HepG2 (cell line): ENCODE measurements around the gene SLC7A6OS. TPM values are rescaled to one million over a fixed set of nuclear protein-coding genes. Genes with fewer than 3 reads are reported as not detected.

Experiments used
- HNRNPUL1 ChIP-seq: fragments of 200-400 bp; formaldehyde crosslinking; IDR thresholded peaks from 2 replicates; pipeline ENCODE4 v1.6.1; 2017; ENCODE audit warnings: low read depth, mild to moderate bottlenecking, low read length, moderate library complexity
- MIXL1 ChIP-seq: IDR thresholded peaks from 2 replicates; pipeline ENCODE4 v1.6.1; 2016
- PHF20 ChIP-seq: sonication (generic); formaldehyde crosslinking; IDR thresholded peaks from 2 replicates; pipeline ENCODE4 v1.5.0; 2020; ENCODE audit warnings: mild to moderate bottlenecking, missing genetic modification reagents
- ZNF225 ChIP-seq: sonication (generic); formaldehyde crosslinking; IDR thresholded peaks from 2 replicates; pipeline ENCODE4 v1.4.0; 2020; ENCODE audit warnings: mild to moderate bottlenecking, missing genetic modification reagents
- ZNF317 ChIP-seq: sonication (generic); formaldehyde crosslinking; IDR thresholded peaks from 2 replicates; pipeline ENCODE4 v1.5.0; 2020; ENCODE audit warnings: mild to moderate bottlenecking, missing genetic modification reagents
- ZNF383 ChIP-seq: sonication (generic); formaldehyde crosslinking; IDR thresholded peaks from 2 replicates; pipeline ENCODE4 v1.4.0; 2020; ENCODE audit warnings: missing genetic modification reagents, mild to moderate bottlenecking, borderline replicate concordance
- ZNF558 ChIP-seq: sonication (generic); formaldehyde crosslinking; IDR thresholded peaks from 2 replicates; pipeline ENCODE4 v1.9.0; 2022; ENCODE audit warnings: mild to moderate bottlenecking, missing genetic modification reagents, borderline replicate concordance
- ZNF577 ChIP-seq: sonication (generic); formaldehyde crosslinking; IDR thresholded peaks from 2 replicates; pipeline ENCODE4 v1.4.0; 2020; ENCODE audit warnings: mild to moderate bottlenecking, low read depth, missing genetic modification reagents, borderline replicate concordance
- ZNF660 ChIP-seq: sonication (generic); formaldehyde crosslinking; IDR thresholded peaks from 2 replicates; pipeline ENCODE4 v1.5.1; 2020; ENCODE audit warnings: mild to moderate bottlenecking, low read depth, missing genetic modification reagents, borderline replicate concordance
- ZNF883 ChIP-seq: sonication (generic); formaldehyde crosslinking; IDR thresholded peaks from 2 replicates; pipeline ENCODE4 v1.5.1; 2020; ENCODE audit warnings: mild to moderate bottlenecking, missing genetic modification reagents; ENCODE audit errors: not compliant biosample characterization
- polyA plus RNA-seq, 8 experiments: library from polyadenylated mRNA; depleted of rRNA in 3 of 8; stranded (reverse) in 7 of 8; unstranded in 1 of 8; fragments of >200 nt; fragmentation: Illumina TruSeq in 4 of 8; extraction: Trizol in 4 of 8; gene quantifications; 2 replicates each; pipeline versions ENCODE4 v1.2.1 to v1.2.3, GENCODE V29; 2011 to 2016; ENCODE audit warnings: low read depth in 4 of 8, missing spikeins in 1 of 8, mixed read lengths in 1 of 8; ENCODE audit not compliant: insufficient read depth in 1 of 8
- total RNA-seq, 5 experiments: library from RNA; depleted of rRNA; stranded (reverse); fragments of >200 nt; fragmentation: Illumina TruSeq; extraction: Trizol; gene quantifications; 2 replicates each; pipeline ENCODE4 v1.2.3, GENCODE V29; 2016; ENCODE audit warnings: low read depth in 1 of 5
- TF ChIP-seq, protein P1 (sequence below): sonication (generic); formaldehyde crosslinking; IDR thresholded peaks from 2 replicates; pipeline ENCODE4 v1.5.0; 2020; ENCODE audit warnings: mild to moderate bottlenecking, missing genetic modification reagents, borderline replicate concordance
- TF ChIP-seq, protein P2 (sequence below): sonication (generic); formaldehyde crosslinking; conservative IDR thresholded peaks from 2 replicates; pipeline ENCODE4 v1.8.0; 2022; ENCODE audit warnings: missing genetic modification reagents
- TF ChIP-seq, protein P3 (sequence below): sonication (generic); formaldehyde crosslinking; IDR thresholded peaks from 2 replicates; pipeline ENCODE4 v1.4.0; 2020; ENCODE audit warnings: missing genetic modification reagents, borderline replicate concordance

The SLC7A6OS gene
- total and polyA plus RNA-seq, 2 of the 13 experiments (the other 11 are each of a cell fraction or from before 2014, with no cell fraction given), result 11.2 to 21.5 TPM

GRCh38 chr16:68310774-68311511 lies at the start of gene SLC7A6OS, which contains the start of gene PRMT7 (continued):
- TF ChIP-seq, protein P1, sequence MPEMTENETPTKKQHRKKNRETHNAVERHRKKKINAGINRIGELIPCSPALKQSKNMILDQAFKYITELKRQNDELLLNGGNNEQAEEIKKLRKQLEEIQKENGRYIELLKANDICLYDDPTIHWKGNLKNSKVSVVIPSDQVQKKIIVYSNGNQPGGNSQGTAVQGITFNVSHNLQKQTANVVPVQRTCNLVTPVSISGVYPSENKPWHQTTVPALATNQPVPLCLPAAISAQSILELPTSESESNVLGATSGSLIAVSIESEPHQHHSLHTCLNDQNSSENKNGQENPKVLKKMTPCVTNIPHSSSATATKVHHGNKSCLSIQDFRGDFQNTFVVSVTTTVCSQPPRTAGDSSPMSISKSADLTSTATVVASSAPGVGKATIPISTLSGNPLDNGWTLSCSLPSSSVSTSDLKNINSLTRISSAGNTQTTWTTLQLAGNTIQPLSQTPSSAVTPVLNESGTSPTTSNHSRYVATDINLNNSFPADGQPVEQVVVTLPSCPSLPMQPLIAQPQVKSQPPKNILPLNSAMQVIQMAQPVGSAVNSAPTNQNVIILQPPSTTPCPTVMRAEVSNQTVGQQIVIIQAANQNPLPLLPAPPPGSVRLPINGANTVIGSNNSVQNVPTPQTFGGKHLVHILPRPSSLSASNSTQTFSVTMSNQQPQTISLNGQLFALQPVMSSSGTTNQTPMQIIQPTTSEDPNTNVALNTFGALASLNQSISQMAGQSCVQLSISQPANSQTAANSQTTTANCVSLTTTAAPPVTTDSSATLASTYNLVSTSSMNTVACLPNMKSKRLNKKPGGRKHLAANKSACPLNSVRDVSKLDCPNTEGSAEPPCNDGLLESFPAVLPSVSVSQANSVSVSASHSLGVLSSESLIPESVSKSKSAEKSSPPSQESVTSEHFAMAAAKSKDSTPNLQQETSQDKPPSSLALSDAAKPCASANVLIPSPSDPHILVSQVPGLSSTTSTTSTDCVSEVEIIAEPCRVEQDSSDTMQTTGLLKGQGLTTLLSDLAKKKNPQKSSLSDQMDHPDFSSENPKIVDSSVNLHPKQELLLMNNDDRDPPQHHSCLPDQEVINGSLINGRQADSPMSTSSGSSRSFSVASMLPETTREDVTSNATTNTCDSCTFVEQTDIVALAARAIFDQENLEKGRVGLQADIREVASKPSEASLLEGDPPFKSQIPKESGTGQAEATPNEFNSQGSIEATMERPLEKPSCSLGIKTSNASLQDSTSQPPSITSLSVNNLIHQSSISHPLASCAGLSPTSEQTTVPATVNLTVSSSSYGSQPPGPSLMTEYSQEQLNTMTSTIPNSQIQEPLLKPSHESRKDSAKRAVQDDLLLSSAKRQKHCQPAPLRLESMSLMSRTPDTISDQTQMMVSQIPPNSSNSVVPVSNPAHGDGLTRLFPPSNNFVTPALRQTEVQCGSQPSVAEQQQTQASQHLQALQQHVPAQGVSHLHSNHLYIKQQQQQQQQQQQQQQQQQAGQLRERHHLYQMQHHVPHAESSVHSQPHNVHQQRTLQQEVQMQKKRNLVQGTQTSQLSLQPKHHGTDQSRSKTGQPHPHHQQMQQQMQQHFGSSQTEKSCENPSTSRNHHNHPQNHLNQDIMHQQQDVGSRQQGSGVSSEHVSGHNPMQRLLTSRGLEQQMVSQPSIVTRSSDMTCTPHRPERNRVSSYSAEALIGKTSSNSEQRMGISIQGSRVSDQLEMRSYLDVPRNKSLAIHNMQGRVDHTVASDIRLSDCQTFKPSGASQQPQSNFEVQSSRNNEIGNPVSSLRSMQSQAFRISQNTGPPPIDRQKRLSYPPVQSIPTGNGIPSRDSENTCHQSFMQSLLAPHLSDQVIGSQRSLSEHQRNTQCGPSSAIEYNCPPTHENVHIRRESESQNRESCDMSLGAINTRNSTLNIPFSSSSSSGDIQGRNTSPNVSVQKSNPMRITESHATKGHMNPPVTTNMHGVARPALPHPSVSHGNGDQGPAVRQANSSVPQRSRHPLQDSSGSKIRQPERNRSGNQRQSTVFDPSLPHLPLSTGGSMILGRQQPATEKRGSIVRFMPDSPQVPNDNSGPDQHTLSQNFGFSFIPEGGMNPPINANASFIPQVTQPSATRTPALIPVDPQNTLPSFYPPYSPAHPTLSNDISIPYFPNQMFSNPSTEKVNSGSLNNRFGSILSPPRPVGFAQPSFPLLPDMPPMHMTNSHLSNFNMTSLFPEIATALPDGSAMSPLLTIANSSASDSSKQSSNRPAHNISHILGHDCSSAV (CRISPR knock-in tag), result peak; percentile 99; the same call in 1 of the 2 replicates
- TF ChIP-seq ZNF883, result peak; percentile 100
- peak; percentile 96 for TF ChIP-seq ZNF577
- peak; percentile 100 for TF ChIP-seq ZNF558 (CRISPR knock-in tag)
- TF ChIP-seq, protein P2, sequence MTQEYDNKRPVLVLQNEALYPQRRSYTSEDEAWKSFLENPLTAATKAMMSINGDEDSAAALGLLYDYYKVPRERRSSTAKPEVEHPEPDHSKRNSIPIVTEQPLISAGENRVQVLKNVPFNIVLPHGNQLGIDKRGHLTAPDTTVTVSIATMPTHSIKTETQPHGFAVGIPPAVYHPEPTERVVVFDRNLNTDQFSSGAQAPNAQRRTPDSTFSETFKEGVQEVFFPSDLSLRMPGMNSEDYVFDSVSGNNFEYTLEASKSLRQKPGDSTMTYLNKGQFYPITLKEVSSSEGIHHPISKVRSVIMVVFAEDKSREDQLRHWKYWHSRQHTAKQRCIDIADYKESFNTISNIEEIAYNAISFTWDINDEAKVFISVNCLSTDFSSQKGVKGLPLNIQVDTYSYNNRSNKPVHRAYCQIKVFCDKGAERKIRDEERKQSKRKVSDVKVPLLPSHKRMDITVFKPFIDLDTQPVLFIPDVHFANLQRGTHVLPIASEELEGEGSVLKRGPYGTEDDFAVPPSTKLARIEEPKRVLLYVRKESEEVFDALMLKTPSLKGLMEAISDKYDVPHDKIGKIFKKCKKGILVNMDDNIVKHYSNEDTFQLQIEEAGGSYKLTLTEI (CRISPR knock-in tag), result peak; percentile 89
- TF ChIP-seq HNRNPUL1, result peak; percentile 85; the same call in 1 of the 2 replicates
- peak; percentile 95; the same call in 1 of the 2 replicates for TF ChIP-seq ZNF660 (CRISPR knock-in tag)
- peak; percentile 95 for TF ChIP-seq PHF20 (CRISPR knock-in tag)
- TF ChIP-seq ZNF383 (CRISPR knock-in tag), result 0 out of 2 replicates have a peak, but pooled peaks have one; percentile 62
- TF ChIP-seq, protein P3, sequence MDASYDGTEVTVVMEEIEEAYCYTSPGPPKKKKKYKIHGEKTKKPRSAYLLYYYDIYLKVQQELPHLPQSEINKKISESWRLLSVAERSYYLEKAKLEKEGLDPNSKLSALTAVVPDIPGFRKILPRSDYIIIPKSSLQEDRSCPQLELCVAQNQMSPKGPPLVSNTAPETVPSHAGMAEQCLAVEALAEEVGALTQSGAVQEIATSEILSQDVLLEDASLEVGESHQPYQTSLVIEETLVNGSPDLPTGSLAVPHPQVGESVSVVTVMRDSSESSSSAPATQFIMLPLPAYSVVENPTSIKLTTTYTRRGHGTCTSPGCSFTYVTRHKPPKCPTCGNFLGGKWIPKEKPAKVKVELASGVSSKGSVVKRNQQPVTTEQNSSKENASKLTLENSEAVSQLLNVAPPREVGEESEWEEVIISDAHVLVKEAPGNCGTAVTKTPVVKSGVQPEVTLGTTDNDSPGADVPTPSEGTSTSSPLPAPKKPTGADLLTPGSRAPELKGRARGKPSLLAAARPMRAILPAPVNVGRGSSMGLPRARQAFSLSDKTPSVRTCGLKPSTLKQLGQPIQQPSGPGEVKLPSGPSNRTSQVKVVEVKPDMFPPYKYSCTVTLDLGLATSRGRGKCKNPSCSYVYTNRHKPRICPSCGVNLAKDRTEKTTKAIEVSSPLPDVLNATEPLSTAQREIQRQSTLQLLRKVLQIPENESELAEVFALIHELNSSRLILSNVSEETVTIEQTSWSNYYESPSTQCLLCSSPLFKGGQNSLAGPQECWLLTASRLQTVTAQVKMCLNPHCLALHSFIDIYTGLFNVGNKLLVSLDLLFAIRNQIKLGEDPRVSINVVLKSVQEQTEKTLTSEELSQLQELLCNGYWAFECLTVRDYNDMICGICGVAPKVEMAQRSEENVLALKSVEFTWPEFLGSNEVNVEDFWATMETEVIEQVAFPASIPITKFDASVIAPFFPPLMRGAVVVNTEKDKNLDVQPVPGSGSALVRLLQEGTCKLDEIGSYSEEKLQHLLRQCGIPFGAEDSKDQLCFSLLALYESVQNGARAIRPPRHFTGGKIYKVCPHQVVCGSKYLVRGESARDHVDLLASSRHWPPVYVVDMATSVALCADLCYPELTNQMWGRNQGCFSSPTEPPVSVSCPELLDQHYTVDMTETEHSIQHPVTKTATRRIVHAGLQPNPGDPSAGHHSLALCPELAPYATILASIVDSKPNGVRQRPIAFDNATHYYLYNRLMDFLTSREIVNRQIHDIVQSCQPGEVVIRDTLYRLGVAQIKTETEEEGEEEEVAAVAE (CRISPR knock-in tag), result peak; percentile 96
- TF ChIP-seq ZNF317 (CRISPR knock-in tag), result peak; percentile 95
- TF ChIP-seq ZNF225 (CRISPR knock-in tag), result peak; percentile 100
- TF ChIP-seq MIXL1 (CRISPR knock-in tag), result peak; percentile 89
